Mucosa of rectum (tissue), 2 donors: ENCODE results near the gene ADCY6.

ENCODE experiments used
- H3K27ac ChIP-seq, 2 donors: one replicate each; pipeline ENCODE4 v1.7.0; 2013; ENCODE audit warnings: inconsistent platforms in 2 of 2, low read depth in 2 of 2, low read length in 2 of 2
- H3K27me3 ChIP-seq, 2 donors: one replicate each; pipeline ENCODE4 v1.7.0; 2013; ENCODE audit warnings: low read length in 2 of 2; ENCODE audit not compliant: control insufficient read depth in 2 of 2, insufficient read depth in 2 of 2
- H3K36me3 ChIP-seq, 2 donors: one replicate each; pipeline ENCODE4 v1.7.0; 2013; ENCODE audit warnings: low read length in 2 of 2; ENCODE audit not compliant: control insufficient read depth in 2 of 2, insufficient read depth in 2 of 2
- H3K4me1 ChIP-seq, 2 donors: one replicate each; pipeline ENCODE4 v1.7.0; 2013; ENCODE audit warnings: low read length in 2 of 2, mild to moderate bottlenecking in 1 of 2; ENCODE audit not compliant: control insufficient read depth in 2 of 2, insufficient read depth in 2 of 2
- H3K4me3 ChIP-seq, 2 donors: one replicate each; pipeline ENCODE4 v1.7.0; 2013; ENCODE audit warnings: low read length in 2 of 2
- H3K9ac ChIP-seq, 2 donors: one replicate each; pipeline ENCODE4 v1.7.0; 2013; ENCODE audit warnings: low read length in 2 of 2, low read depth in 1 of 2, mild to moderate bottlenecking in 1 of 2
- H3K9me3 ChIP-seq, 2 donors: one replicate each; pipeline ENCODE4 v1.7.0; 2013; ENCODE audit warnings: low read length in 2 of 2; ENCODE audit not compliant: control insufficient read depth in 2 of 2
- donor health status: healthy.
- donor health status: Normal muscosa, but diverticular disease.

The ADCY6 gene

DNA sequence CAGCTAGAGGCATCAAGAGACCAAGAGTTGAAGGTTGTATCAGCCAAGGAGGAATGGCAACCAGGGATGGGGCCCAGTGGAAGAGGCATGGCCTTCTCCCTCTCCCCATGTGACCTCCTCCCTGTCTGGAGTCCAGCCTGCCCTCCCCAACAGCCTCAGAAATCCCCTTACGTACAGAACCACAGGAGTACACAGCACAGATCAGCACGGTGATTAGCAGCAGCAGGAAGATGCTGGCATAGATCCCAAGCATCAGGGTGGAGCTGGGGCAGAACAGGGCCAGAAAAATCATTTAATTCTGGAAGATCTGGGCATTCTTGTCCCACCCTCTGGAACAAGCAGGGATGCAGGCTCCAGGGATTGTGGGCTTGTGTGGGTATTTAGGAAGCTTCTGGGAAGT is 14.4 kb downstream of the ADCY6 start:
- no peaks in the 10 kb centered on the region for H3K9me3 ChIP-seq
- H3K9ac ChIP-seq, result no peak overlapping the region
- peaks cover 74 to 79% of the 10 kb centered on the region in 2 donors for H3K36me3 ChIP-seq
- no peak overlapping the region for H3K27ac ChIP-seq
- H3K27me3 ChIP-seq, result no peaks in the 10 kb centered on the region
- peaks cover 0 to 3% of the 10 kb centered on the region in 2 donors for H3K4me1 ChIP-seq
- H3K4me3 ChIP-seq, result no peak overlapping the region

DNA sequence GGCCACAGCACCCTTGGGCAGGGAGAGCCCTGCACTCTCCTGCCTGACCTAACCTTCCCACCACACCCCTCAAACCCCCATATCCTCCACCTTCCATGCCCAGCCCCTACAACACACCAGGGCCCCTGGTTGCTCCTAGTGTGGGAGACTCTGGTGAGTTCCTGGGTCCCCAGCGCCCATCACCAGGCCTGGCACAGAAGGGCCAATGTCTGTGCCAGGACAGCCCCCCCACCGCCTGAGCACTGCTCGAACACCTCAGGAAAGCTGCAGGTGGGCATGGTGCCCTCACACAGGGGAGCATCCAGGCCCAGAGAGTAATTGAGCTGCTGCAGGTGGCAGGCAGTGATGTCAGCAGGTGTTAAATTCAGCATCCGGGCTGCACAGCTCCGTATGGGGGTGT is 15.2 kb downstream of the ADCY6 start:
- no peaks in the 10 kb centered on the region for H3K4me1 ChIP-seq
- no peaks in the 10 kb centered on the region for H3K9me3 ChIP-seq
- peaks cover 79 to 82% of the 10 kb centered on the region in 2 donors for H3K36me3 ChIP-seq
- H3K27me3 ChIP-seq, result no peaks in the 10 kb centered on the region
- H3K4me3 ChIP-seq, result no peak overlapping the region
- H3K27ac ChIP-seq, result no peak overlapping the region
- no peak overlapping the region for H3K9ac ChIP-seq

DNA sequence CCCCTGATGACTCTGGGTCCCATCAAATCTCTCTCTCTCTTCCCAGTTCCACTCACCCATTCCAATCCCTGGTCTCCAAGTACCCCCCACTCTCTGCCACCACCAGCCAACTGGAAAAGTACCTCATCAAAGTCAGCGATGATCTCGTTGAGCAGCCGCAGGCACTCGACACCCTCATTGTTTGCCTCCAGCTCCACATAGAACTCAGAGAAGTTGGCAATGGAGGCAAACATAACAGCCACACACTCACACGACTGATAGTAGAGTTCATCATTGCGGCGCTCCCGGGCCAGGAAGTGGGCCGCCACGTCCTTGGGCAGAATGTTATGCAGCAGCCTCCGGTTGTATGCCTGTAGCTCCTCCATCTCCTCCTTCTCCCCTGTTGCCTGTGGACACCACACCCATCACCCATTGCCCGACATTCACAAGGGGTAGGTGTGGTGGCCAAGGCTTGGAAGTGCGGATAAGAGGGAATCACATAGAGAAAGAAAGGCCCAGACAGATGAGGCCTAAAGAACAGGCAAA is 17.2 kb downstream of the ADCY6 start:
- Histone ChIP-seq H3K9me3 (no peaks in the 10 kb centered on the region), H3K4me1 (no peaks in the 10 kb centered on the region), H3K4me3 (no peak overlapping the region), H3K27me3 (no peaks in the 10 kb centered on the region), H3K36me3 (peaks cover 86 to 89% of the 10 kb centered on the region in 2 donors), H3K9ac (no peak overlapping the region), H3K27ac (no peak overlapping the region)

- Histone ChIP-seq H3K27me3 (no peaks in the 10 kb centered on the region), H3K27ac (no peak overlapping the region), H3K4me3 (no peak overlapping the region), H3K9ac (no peak overlapping the region), H3K36me3 (peaks cover 81 to 83% of the 10 kb centered on the region in 2 donors), H3K9me3 (no peaks in the 10 kb centered on the region), H3K4me1 (no peaks in the 10 kb centered on the region)
Observed at GRCh38 chr12:48770756-48771155, 18.1 kb downstream of the ADCY6 start.

DNA sequence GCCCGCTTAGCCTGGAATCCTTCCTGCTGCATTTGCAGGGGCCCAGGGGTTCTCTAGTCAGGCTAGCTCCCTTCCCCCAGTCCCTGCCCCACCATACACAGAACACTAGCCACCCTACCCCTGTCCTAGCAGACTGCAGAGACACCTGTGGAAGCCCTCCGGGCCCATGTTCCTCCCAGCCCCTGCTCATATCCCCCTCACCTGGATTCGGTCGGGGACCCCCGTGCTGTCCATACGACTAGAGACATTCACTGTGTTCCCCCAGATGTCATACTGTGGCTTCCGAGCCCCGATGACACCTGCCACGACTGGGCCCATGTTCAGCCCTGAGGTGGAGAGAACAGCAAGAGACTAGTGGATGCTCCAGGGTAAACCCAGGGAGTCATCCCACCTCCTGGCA is 20.2 kb downstream of the ADCY6 start:
- Histone ChIP-seq H3K9me3 (no peaks in the 10 kb centered on the region), H3K27ac (no peak overlapping the region), H3K4me1 (peaks cover 5 to 6% of the 10 kb centered on the region in 2 donors), H3K36me3 (peaks cover 64 to 67% of the 10 kb centered on the region in 2 donors), H3K9ac (no peak overlapping the region), H3K4me3 (no peak overlapping the region), H3K27me3 (no peaks in the 10 kb centered on the region)

- H3K4me3 ChIP-seq, result no peak overlapping the region
- H3K27ac ChIP-seq, result no peak overlapping the region
- H3K27me3 ChIP-seq, result no peaks in the 10 kb centered on the region
- no peak overlapping the region for H3K9ac ChIP-seq
- H3K9me3 ChIP-seq, result no peaks in the 10 kb centered on the region
- peaks cover 59 to 61% of the 10 kb centered on the region in 2 donors for H3K36me3 ChIP-seq
- peaks cover 5 to 6% of the 10 kb centered on the region in 2 donors for H3K4me1 ChIP-seq
Observed at GRCh38 chr12:48768147-48768546, 20.7 kb downstream of the ADCY6 start.

DNA sequence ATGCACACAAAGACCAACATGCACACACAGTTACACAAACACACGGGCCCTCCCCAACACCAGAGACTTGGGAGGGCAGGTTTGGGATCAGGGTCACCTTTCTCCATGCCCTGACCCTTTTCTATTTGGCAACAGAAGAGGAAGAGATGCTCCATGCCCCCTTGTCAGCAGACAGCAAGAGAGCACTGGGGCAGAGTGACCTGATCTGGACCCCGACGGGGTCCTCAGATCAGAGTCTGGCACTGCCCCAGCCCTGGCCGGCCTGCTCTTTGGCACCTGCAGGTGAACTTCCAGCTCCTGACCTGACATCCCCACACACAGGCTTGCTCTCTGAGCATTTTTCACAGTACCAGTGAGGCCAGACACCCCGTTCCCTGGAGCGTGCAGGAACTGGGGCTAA is 21.4 kb downstream of the ADCY6 start:
- H3K4me1 ChIP-seq, result peaks cover 5 to 6% of the 10 kb centered on the region in 2 donors
- H3K27me3 ChIP-seq, result no peaks in the 10 kb centered on the region
- H3K36me3 ChIP-seq, result peaks cover 53 to 55% of the 10 kb centered on the region in 2 donors
- H3K4me3 ChIP-seq, result no peak overlapping the region
- no peak overlapping the region for H3K27ac ChIP-seq
- no peaks in the 10 kb centered on the region for H3K9me3 ChIP-seq
- no peak overlapping the region for H3K9ac ChIP-seq

GRCh38 chr12:48767047-48767446 is 21.8 kb downstream of the ADCY6 start:
- Histone ChIP-seq H3K27me3 (no peaks in the 10 kb centered on the region), H3K27ac (no peak overlapping the region), H3K36me3 (peaks cover 48 to 51% of the 10 kb centered on the region in 2 donors), H3K4me1 (peaks cover 5 to 6% of the 10 kb centered on the region in 2 donors), H3K9me3 (no peaks in the 10 kb centered on the region), H3K4me3 (no peak overlapping the region), H3K9ac (no peak overlapping the region)

DNA sequence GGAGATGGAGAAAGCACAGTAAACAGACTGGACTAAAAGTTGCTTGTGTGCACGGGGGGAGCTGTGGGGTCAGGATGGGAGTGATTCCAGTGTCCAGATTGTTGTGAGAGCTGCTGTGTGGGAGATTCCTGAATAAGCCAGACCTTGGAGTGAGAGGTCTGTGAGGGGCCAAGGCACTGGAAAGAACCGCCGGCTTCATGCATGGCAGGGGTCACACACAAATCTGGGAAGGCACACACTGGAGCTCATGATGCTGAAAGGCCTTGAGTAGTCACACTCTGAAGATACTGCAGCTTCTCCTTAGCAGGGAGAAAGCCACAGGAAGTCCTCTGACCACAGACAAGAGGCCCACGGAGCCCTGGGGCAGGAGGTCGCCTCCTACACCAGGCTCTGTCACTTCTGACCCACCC is 23.1 kb downstream of the ADCY6 start:
- H3K4me3 ChIP-seq, result no peak overlapping the region
- peaks cover 36 to 39% of the 10 kb centered on the region in 2 donors for H3K36me3 ChIP-seq
- no peak overlapping the region for H3K9ac ChIP-seq
- H3K27ac ChIP-seq, result no peak overlapping the region
- H3K4me1 ChIP-seq, result peaks cover 5 to 6% of the 10 kb centered on the region in 2 donors
- no peaks in the 10 kb centered on the region for H3K9me3 ChIP-seq
- H3K27me3 ChIP-seq, result no peaks in the 10 kb centered on the region

DNA sequence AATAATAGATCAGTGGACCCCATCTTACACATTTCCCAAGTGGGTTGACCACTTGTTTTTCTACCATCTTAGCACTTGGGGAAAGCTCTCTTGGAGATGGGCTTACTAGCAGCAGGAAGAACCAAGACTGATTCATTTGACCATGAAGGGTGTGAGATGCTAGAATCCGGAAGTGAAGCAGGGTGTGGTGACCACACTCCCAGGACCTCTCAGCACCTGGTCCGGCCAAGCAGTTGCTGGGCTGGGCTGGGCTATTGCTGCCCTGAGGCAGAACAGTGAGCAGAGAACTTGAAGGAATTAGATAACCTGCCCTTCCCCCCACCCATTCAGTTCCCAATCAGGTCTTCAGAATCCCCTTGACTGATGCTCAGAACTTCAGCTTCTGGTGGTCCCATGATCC is 24.4 kb downstream of the ADCY6 start:
- H3K9me3 ChIP-seq, result no peaks in the 10 kb centered on the region
- H3K36me3 ChIP-seq, result peaks cover 32 to 33% of the 10 kb centered on the region in 2 donors
- H3K4me3 ChIP-seq, result no peak overlapping the region
- peak overlapping the region in 1 of 2 donors; percentile 38 for H3K27ac ChIP-seq
- H3K4me1 ChIP-seq, result peaks cover 5 to 6% of the 10 kb centered on the region in 2 donors
- H3K9ac ChIP-seq, result no peak overlapping the region
- no peaks in the 10 kb centered on the region for H3K27me3 ChIP-seq

- Histone ChIP-seq H3K4me1 (no peaks in the 10 kb centered on the region), H3K27ac (no peak overlapping the region), H3K9ac (no peak overlapping the region), H3K9me3 (no peaks in the 10 kb centered on the region), H3K4me3 (no peak overlapping the region), H3K27me3 (no peaks in the 10 kb centered on the region), H3K36me3 (no peaks in the 10 kb centered on the region)
Observed at GRCh38 chr12:48758737-48759136, 30.2 kb downstream of the ADCY6 start.
